ENCODE data around the gene DOCK4.

DNA sequence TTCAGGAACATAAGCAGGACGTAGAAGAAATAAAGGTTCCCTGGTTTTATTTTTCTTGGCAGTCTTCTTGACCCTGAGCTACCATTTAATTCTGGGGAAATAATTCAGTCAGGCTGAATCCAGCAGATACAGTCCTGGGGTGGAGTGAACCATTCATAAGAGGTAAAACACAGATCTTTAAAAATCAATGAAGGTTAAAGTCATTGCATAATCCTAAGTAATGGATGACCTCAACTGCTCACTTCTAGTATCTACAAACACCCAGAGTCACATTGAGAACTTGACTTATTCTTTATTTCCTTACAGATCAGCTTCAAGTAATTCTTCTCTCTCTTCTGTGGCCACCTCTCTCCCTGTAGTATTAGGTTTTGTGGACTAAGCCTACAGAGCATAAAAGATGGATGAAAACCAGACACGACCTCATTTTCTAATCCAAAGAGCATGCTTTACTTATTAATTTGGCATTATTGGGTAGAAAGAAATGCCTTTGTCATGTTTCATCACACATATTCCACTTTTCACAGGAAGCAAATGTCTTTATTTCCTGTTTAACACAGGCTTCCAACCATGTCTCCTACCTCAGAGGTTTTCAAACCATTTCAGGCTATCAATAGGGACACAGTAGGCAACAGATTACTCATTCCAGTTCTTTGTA lies 461.6 kb downstream of the DOCK4 start:
- TF ChIP-seq, protein P1, sequence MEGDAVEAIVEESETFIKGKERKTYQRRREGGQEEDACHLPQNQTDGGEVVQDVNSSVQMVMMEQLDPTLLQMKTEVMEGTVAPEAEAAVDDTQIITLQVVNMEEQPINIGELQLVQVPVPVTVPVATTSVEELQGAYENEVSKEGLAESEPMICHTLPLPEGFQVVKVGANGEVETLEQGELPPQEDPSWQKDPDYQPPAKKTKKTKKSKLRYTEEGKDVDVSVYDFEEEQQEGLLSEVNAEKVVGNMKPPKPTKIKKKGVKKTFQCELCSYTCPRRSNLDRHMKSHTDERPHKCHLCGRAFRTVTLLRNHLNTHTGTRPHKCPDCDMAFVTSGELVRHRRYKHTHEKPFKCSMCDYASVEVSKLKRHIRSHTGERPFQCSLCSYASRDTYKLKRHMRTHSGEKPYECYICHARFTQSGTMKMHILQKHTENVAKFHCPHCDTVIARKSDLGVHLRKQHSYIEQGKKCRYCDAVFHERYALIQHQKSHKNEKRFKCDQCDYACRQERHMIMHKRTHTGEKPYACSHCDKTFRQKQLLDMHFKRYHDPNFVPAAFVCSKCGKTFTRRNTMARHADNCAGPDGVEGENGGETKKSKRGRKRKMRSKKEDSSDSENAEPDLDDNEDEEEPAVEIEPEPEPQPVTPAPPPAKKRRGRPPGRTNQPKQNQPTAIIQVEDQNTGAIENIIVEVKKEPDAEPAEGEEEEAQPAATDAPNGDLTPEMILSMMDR (conservative IDR thresholded peaks at IDR 0.05): no peak
- TF ChIP-seq ZFX (IDR thresholded peaks at IDR 0.05): no peak

Data from C4-2B (cell line).